OCI-LY3 (cell line): Measurements from ENCODE around the gene TSPEAR.
"Not testable (repeated sequence)": the region's sequence is repeated elsewhere in the genome, so short reads cannot be mapped to it uniquely, and the experiment has no call there.

ENCODE experiments used
- H2AFZ ChIP-seq: fragments of 200-600, 300-600 bp; shearing (Covaris generic); 2 replicates; pipeline ENCODE4 v1.6.0; 2014; ENCODE audit warnings: antibody characterized with exemption, low read depth, low read length
- H3K27ac ChIP-seq: fragments of 200-600, 300-600 bp; sonication (generic); 2 replicates; pipeline ENCODE4 v1.5.1; 2014; ENCODE audit warnings: mild to moderate bottlenecking, low read length, moderate library complexity, mixed read lengths
- H3K27me3 ChIP-seq: fragments of 200-600, 300-600 bp; sonication (generic); 2 replicates; pipeline ENCODE4 v1.6.1; 2014; ENCODE audit warnings: low read depth, low read length, mixed read lengths
- H3K36me3 ChIP-seq: fragments of 200-600, 300-600 bp; sonication (generic); replicated peaks from 2 replicates; pipeline ENCODE3; 2014; ENCODE audit warnings: low read depth, low read length, mixed read lengths
- H3K4me1 ChIP-seq: fragments of 300-600, 200-600 bp; sonication (generic); 2 replicates; pipeline ENCODE4 v1.6.1; 2014; ENCODE audit warnings: low read length, mixed read lengths
- H3K4me2 ChIP-seq: fragments of 200-600, 300-600 bp; sonication (generic); 2 replicates; pipeline ENCODE4 v1.6.1; 2014; ENCODE audit warnings: low read length, mixed read lengths
- H3K4me3 ChIP-seq: fragments of 300-600, 200-600 bp; sonication (generic); 2 replicates; pipeline ENCODE4 v1.5.1; 2014; ENCODE audit warnings: antibody characterized with exemption, mild to moderate bottlenecking, low read length, moderate library complexity
- H3K79me2 ChIP-seq: fragments of 300-600, 200-600 bp; shearing (Covaris generic); 2 replicates; pipeline ENCODE4 v1.6.1; 2014; ENCODE audit warnings: mild to moderate bottlenecking, low read length, mixed read lengths
- H3K9ac ChIP-seq: fragments of 300-600, 200-600 bp; shearing (Covaris generic); 2 replicates; pipeline ENCODE4 v1.6.0; 2014; ENCODE audit warnings: mild to moderate bottlenecking, low read length, moderate library complexity
- H3K9me3 ChIP-seq: fragments of 200-600, 300-600 bp; shearing (Covaris generic); 2 replicates; pipeline ENCODE4 v1.6.1; 2014; ENCODE audit warnings: low read length, mixed read lengths; ENCODE audit not compliant: insufficient read depth
- H4K20me1 ChIP-seq: fragments of 200-600, 300-600 bp; sonication (generic); 2 replicates; pipeline ENCODE4 v1.6.1; 2016; ENCODE audit warnings: low read length, mixed read lengths; ENCODE audit not compliant: insufficient read depth
- EZH2phosphoT487 ChIP-seq: fragments of 200-600 bp; shearing (Covaris generic); IDR thresholded peaks from 2 replicates; pipeline ENCODE4 v1.6.1; 2018; ENCODE audit warnings: antibody characterized with exemption, mixed run types, low read depth
- TF ChIP-seq, protein P1 (sequence below): fragments of 200-600, 300-600 bp; sonication (generic); IDR thresholded peaks from 2 replicates; pipeline ENCODE4 v1.5.1; 2014; ENCODE audit warnings: antibody characterized with exemption, low read length, low read depth

TSPEAR gene

DNA sequence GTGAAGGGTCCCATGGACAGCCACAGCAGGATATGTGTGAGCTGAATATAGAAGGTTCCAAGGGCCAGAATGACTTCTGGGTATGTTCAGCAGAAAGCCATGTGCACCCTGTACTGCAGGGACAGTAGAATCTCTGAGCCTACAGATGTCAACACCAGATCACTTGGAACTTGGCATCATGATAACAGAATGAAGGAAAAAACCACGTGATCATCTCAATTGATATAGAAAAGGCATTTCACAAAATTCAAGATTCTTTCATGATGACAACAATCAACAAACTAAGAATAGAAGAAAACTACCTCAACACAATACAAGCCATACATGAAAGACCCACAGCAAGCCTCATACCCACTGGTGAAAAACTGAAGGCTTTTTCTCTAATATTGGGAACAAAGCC lies 43.8 kb downstream of the TSPEAR start:
- Histone ChIP-seq H3K36me3 (no peaks in the 10 kb centered on the region), H3K9me3 (no peaks in the 10 kb centered on the region), H3K9ac (no peak overlapping the region), H3K4me3 (no peak overlapping the region), H3K79me2 (no peaks in the 10 kb centered on the region), H3K27ac (no peak overlapping the region), H2AFZ (no peak overlapping the region), H3K27me3 (no peaks in the 10 kb centered on the region; the same call in 1 of the 2 replicates), H3K4me2 (no peak overlapping the region), H3K4me1 (no peaks in the 10 kb centered on the region), H4K20me1 (no peaks in the 10 kb centered on the region)
- TF ChIP-seq, protein P1, sequence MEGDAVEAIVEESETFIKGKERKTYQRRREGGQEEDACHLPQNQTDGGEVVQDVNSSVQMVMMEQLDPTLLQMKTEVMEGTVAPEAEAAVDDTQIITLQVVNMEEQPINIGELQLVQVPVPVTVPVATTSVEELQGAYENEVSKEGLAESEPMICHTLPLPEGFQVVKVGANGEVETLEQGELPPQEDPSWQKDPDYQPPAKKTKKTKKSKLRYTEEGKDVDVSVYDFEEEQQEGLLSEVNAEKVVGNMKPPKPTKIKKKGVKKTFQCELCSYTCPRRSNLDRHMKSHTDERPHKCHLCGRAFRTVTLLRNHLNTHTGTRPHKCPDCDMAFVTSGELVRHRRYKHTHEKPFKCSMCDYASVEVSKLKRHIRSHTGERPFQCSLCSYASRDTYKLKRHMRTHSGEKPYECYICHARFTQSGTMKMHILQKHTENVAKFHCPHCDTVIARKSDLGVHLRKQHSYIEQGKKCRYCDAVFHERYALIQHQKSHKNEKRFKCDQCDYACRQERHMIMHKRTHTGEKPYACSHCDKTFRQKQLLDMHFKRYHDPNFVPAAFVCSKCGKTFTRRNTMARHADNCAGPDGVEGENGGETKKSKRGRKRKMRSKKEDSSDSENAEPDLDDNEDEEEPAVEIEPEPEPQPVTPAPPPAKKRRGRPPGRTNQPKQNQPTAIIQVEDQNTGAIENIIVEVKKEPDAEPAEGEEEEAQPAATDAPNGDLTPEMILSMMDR: no peak
- no peak for TF ChIP-seq EZH2phosphoT487

DNA sequence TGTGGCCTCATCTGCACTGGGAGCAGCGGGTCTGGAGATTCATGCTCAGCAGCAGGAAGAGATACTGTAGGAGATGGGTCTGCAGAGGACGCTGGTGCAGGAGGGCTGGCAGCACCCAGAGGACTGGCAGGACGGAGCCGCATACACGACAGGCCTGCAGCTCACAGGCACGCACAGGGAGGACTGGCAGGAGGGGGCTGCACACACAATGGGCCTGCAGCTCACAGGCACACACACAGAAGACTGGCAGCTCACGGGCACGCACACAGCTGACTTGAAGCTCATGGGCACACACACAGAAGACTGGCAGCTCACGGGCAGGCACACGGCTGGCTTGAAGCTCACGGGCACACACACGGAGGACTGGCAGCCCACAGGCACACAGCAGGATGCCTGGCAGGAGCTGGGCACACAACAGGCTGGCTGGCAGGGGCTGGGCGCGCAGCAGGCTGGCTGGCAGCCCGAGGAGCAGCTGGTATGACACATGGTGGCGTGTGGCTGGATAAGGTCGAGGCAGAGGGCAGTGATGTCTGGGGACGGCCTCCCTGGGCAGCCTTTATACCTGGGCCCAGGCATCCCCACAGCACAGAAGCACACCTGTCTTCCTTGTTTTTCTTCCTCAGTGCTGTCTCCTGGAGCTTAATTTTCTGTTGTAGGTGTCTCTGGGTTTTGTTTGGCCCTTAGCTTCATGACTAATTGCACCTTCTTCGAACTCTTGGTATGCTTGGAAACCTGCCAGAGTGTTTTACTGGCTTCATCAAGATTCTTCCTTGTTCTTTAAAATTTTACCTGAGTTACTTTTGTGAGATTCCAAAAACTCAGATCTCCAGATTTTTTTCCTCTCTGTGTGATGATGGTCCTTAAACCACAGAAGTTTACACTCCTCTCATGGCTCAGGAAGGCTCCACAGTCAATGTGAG lies 44.7 kb downstream of the TSPEAR start, which contains the start of gene KRTAP12-2:
Gene KRTAP12-2, minus strand, starts transcription at position 527 of the 920 bp plus-strand sequence. Its CDS starts 41 bp downstream, at position 486.
- no peak for TF ChIP-seq EZH2phosphoT487
- TF ChIP-seq, protein P1: no peak
- no peaks in the 10 kb centered on the region for H3K9me3 ChIP-seq

DNA sequence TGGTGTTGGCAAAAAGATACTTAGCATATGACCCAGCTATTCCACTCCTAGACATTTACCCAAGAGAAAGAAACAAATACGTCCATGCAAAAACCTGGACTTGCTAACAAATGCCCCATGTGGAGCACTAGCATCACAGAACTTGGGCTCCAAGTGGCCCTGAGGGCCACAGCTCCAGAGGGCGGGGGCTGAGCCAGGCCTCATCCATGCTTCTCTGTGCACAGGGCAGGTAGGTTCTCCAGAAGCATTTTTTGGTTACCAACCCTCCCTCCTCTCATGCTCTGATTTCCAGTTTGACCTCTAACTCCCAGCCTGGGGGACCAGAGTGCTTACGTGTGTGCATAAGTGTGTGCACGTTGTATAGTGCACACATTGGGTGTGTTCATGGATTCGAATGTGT lies 46.7 kb downstream of the TSPEAR start:
- no peaks in the 10 kb centered on the region for H3K79me2 ChIP-seq
- H3K9me3 ChIP-seq: no peaks in the 10 kb centered on the region
- H3K4me3 ChIP-seq: no peak overlapping the region
- H3K4me1 ChIP-seq: no peaks in the 10 kb centered on the region
- no peak overlapping the region for H3K9ac ChIP-seq
- no peak overlapping the region for H3K4me2 ChIP-seq
- H4K20me1 ChIP-seq: no peaks in the 10 kb centered on the region
- H3K27ac ChIP-seq: no peak overlapping the region
- no peaks in the 10 kb centered on the region for H3K36me3 ChIP-seq
- no peak for TF ChIP-seq EZH2phosphoT487
- no peaks in the 10 kb centered on the region; the same call in 1 of the 2 replicates for H3K27me3 ChIP-seq
- no peak overlapping the region for H2AFZ ChIP-seq

More for the DNA sequence above, 44.7 kb downstream of the TSPEAR start, which contains the start of gene KRTAP12-2:
- Histone ChIP-seq H3K4me3 (no peak within 1 kb of the TSS), H3K79me2 (no peaks in the 10 kb centered on the region), H3K27me3 (no peaks in the 10 kb centered on the region; the same call in 1 of the 2 replicates), H4K20me1 (no peaks in the 10 kb centered on the region), H3K36me3 (no peaks in the 10 kb centered on the region), H3K9ac (no peak within 1 kb of the TSS), H3K27ac (no peak within 1 kb of the TSS), H3K4me1 (no peaks in the 10 kb centered on the region), H3K4me2 (no peak within 1 kb of the TSS), H2AFZ (no peak within 1 kb of the TSS)

DNA sequence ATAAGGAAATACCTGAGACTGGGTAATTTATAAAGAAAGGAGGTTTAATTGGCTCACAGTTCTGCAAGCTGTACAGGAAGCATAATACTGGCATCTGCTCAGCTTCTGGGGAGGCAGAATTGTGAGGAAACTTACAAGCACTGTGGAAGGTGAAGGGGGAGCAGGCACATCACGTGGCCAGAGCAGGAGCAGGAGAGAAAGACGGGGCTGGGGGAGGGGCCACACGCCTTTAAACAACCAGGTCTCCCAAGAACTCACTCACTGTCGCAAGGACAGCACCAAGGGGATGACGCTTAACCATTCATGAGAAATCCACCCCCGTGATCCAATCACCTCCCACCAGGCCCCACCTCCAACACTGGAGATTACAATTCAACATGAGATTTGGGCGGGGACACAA lies 49.8 kb downstream of the TSPEAR start:
- H4K20me1 ChIP-seq, H3K27ac ChIP-seq, H3K4me2 ChIP-seq, H3K36me3 ChIP-seq, H3K79me2 ChIP-seq, H3K27me3 ChIP-seq, H3K4me1 ChIP-seq, H2AFZ ChIP-seq, H3K9ac ChIP-seq, H3K4me3 ChIP-seq, H3K9me3 ChIP-seq: not testable (repeated sequence)
